Esophagus muscularis mucosa (tissue), 4 donors: ENCODE data around the gene GPR158. TPM values are rescaled to one million over a fixed set of nuclear protein-coding genes. Genes with fewer than 3 reads are reported as not detected.

Experiments used
- DNase-seq: peaks from one replicate; pipeline ENCODE4 v3.0.0-alpha.2; 2017; ENCODE audit errors: extremely low spot score
- H3K27ac ChIP-seq, 4 donors: fragments of 200-600 bp; sonication (generic); replicated peaks in 1 of 4; 1 replicate in 3 of 4; 2 replicates in 1 of 4; pipeline ENCODE4 v1.5.1; 2016 to 2019; ENCODE audit warnings: mild to moderate bottlenecking in 1 of 4
- H3K27me3 ChIP-seq, 4 donors: fragments of 200-600 bp; sonication (generic); one replicate each; pipeline versions ENCODE4 v1.5.1 to v1.6.0; 2016 to 2019
- H3K36me3 ChIP-seq, 4 donors: fragments of 200-600 bp; sonication (generic); one replicate each; pipeline ENCODE4 v1.5.1; 2016 to 2019
- H3K4me1 ChIP-seq, 4 donors: fragments of 200-600 bp; sonication (generic); one replicate each; pipeline ENCODE4 v1.5.1; 2016 to 2019
- H3K4me3 ChIP-seq, 4 donors: fragments of 200-600 bp; sonication (generic); 1 replicate in 2 of 4; 2 replicates in 2 of 4; pipeline ENCODE4 v1.5.1; 2016 to 2019; ENCODE audit warnings: mild to moderate bottlenecking in 4 of 4, moderate library complexity in 1 of 4
- H3K9me3 ChIP-seq, 4 donors: fragments of 200-600 bp; sonication (generic); 1 replicate in 3 of 4; 2 replicates in 1 of 4; pipeline ENCODE4 v1.5.1; 2016 to 2019
- CTCF ChIP-seq, 3 experiments: fragments of 200-600 bp in 2 of 3; fragments of 450-650 bp in 1 of 3; sonication (generic) in 2 of 3; IDR thresholded peaks; one replicate each; pipeline ENCODE4 v1.5.1; 2017 to 2019; ENCODE audit warnings: antibody characterized with exemption in 3 of 3, mild to moderate bottlenecking in 2 of 3, moderate library complexity in 1 of 3
- EP300 ChIP-seq: sonication (generic); formaldehyde crosslinking; IDR thresholded peaks from one replicate; pipeline ENCODE4 v1.6.1; 2017; ENCODE audit warnings: antibody characterized with exemption
- POLR2A ChIP-seq: fragments of 450-650 bp; IDR thresholded peaks from one replicate; pipeline ENCODE4 v1.6.1; 2017; ENCODE audit warnings: antibody characterized with exemption, moderate library complexity, mild to moderate bottlenecking, low read depth
- POLR2AphosphoS5 ChIP-seq, 2 donors: sonication (generic); formaldehyde crosslinking; IDR thresholded peaks; one replicate each; pipeline ENCODE4 v1.6.1; 2017; ENCODE audit warnings: antibody characterized with exemption in 2 of 2
- WGBS: methylation state at CpG from one replicate; pipeline ENCODE4 v1.1.5; 2018; 5-methylcytosine and 5-hydroxymethylcytosine counted together
- intact Hi-C: fragments of 100-400 bp; cut with DNase I; formaldehyde crosslinking; loops from one replicate; pipeline ENCODE4 v1.15.1; 2023
- total RNA-seq, 4 donors: library from RNA; depleted of rRNA; stranded (reverse); fragments of >200 nt; gene quantifications; one replicate each; pipeline versions ENCODE4 v1.1.0 to v1.2.1, GENCODE V29; 2016

The GPR158 gene, protein sequence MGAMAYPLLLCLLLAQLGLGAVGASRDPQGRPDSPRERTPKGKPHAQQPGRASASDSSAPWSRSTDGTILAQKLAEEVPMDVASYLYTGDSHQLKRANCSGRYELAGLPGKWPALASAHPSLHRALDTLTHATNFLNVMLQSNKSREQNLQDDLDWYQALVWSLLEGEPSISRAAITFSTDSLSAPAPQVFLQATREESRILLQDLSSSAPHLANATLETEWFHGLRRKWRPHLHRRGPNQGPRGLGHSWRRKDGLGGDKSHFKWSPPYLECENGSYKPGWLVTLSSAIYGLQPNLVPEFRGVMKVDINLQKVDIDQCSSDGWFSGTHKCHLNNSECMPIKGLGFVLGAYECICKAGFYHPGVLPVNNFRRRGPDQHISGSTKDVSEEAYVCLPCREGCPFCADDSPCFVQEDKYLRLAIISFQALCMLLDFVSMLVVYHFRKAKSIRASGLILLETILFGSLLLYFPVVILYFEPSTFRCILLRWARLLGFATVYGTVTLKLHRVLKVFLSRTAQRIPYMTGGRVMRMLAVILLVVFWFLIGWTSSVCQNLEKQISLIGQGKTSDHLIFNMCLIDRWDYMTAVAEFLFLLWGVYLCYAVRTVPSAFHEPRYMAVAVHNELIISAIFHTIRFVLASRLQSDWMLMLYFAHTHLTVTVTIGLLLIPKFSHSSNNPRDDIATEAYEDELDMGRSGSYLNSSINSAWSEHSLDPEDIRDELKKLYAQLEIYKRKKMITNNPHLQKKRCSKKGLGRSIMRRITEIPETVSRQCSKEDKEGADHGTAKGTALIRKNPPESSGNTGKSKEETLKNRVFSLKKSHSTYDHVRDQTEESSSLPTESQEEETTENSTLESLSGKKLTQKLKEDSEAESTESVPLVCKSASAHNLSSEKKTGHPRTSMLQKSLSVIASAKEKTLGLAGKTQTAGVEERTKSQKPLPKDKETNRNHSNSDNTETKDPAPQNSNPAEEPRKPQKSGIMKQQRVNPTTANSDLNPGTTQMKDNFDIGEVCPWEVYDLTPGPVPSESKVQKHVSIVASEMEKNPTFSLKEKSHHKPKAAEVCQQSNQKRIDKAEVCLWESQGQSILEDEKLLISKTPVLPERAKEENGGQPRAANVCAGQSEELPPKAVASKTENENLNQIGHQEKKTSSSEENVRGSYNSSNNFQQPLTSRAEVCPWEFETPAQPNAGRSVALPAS (N-terminal part only)
- under 1 TPM; under 0.01 to 0.50 (median 0.13) TPM for total RNA-seq

DNA sequence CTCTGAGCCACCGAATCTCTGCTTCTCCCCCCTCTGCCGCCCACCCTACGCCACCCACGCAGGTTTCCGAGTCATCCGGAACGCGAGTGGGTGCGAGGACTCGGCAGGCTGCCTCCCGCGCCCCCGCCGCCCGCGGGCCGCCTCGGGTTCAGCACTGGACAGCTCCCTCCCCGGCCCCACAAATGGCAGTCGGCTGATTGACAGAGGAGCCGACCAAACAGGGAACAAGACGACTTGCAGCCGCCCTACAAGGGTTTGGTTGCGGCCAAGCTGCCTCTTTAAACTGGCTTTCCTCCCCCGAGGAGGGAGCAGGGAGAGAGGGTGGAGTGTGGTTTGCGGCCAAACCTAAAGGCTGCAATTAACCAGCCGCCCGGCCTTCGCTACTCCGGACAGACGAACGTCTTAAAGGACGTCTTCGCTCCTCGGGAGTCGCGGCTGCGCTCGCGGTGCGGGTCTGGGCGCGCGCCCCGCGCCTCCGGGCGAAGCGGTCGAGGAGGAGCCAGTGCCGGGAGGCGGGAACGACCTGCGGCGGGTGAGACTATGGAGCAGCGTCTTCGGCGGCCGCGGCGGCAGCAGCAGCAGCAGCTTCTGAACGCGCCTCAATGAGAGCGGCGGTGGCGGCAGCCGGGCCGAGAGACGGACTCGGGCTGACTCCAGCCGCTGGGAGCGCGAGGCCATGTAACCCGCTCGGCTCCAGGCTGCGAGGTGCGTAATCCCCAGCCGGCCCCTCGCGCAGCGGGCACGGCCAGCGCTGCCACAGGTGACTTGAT is at the start of gene GPR158:
Gene GPR158 (plus strand): TSS at position 541 of the 770 bp plus-strand sequence. CDS start 420 bp downstream, outside the sequence.
- Histone ChIP-seq H3K4me1 (peaks cover 17 to 28% (median 24%) of the 10 kb centered on the region in 4 donors), H3K9me3 (no peaks in the 10 kb centered on the region), H3K27ac (no peak within 1 kb of the TSS), H3K27me3 (peaks cover 0 to 65% (median 32%) of the 10 kb centered on the region in 4 donors), H3K4me3 (peak within 1 kb of the TSS; percentile 44 to 63 (median 54)), H3K36me3 (no peaks in the 10 kb centered on the region)
- DNase-seq: no peak
- intact Hi-C loops: no loop called here
- TF ChIP-seq POLR2AphosphoS5 (IDR thresholded peaks at IDR 0.05) (peak; percentile 27 to 32), CTCF (IDR thresholded peaks at IDR 0.05) (no peak)
- WGBS: 2% methylated on average over 27 of the region's 83 CpGs

- Histone ChIP-seq H3K36me3 (no peaks in the 10 kb centered on the region), H3K4me3 (no peak overlapping the region), H3K9me3 (no peaks in the 10 kb centered on the region), H3K4me1 (no peaks in the 10 kb centered on the region), H3K27me3 (peaks cover 0 to 14% (median 0%) of the 10 kb centered on the region in 4 donors), H3K27ac (no peak overlapping the region)
- intact Hi-C loops: no loop called here
- no peak for DNase-seq
- WGBS: 41% methylated on average over 5 of the region's 7 CpGs
- TF ChIP-seq CTCF (IDR thresholded peaks at IDR 0.05): no peak
- no peak for TF ChIP-seq POLR2A
- no peak for TF ChIP-seq EP300
- TF ChIP-seq POLR2AphosphoS5 (IDR thresholded peaks at IDR 0.05): no peak
These were observed 49.6 kb upstream of the GPR158 start for GRCh38 chr10:25125201-25125611.

GRCh38 chr10:25129592-25129991 is 45.2 kb upstream of the GPR158 start:
- H3K9me3 ChIP-seq: peaks cover 0 to 12% (median 4%) of the 10 kb centered on the region in 4 donors
- H3K36me3 ChIP-seq: no peaks in the 10 kb centered on the region
- intact Hi-C loops: no loop called here
- no peak overlapping the region for H3K4me3 ChIP-seq
- TF ChIP-seq EP300 (no peak), POLR2A (no peak), POLR2AphosphoS5 (IDR thresholded peaks at IDR 0.05) (no peak), CTCF (IDR thresholded peaks at IDR 0.05) (no peak)
- no peaks in the 10 kb centered on the region for H3K4me1 ChIP-seq
- 68% methylated on average over 4 of the region's 4 CpGs for WGBS
- no peak for DNase-seq
- peaks cover 0 to 14% (median 0%) of the 10 kb centered on the region in 4 donors for H3K27me3 ChIP-seq
- H3K27ac ChIP-seq: no peak overlapping the region

DNA sequence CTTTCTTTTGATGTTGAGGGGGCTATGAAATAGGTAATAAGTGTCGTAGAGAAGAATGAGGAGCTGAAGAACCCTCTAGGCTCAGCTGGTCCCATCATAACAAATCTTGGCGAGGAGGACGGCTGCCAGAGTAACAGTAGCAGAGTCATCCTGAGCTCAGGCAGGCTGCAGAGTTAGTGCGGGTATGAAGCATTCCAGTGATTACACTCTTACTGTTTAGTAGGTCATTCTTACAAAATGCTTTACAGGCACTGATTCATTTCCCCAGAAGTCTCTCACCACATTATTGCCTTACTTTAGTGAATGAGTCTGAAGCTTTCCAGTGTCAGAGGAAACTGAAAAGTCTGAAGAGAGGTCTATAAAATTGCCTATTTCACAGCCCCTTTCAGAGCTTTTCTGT is 43.9 kb upstream of the GPR158 start:
- WGBS: 76% methylated on average over 4 of the region's 4 CpGs
- intact Hi-C loops: no loop called here
- no peak overlapping the region for H3K27ac ChIP-seq
- TF ChIP-seq CTCF (IDR thresholded peaks at IDR 0.05) (no peak), POLR2A (no peak), POLR2AphosphoS5 (IDR thresholded peaks at IDR 0.05) (no peak), EP300 (no peak)
- H3K4me3 ChIP-seq: no peak overlapping the region
- peaks cover 0 to 3% (median 0%) of the 10 kb centered on the region in 4 donors for H3K27me3 ChIP-seq
- DNase-seq: no peak
- no peaks in the 10 kb centered on the region for H3K4me1 ChIP-seq
- peaks cover 0 to 12% (median 4%) of the 10 kb centered on the region in 4 donors for H3K9me3 ChIP-seq
- no peaks in the 10 kb centered on the region for H3K36me3 ChIP-seq
